Chondrocyte (in vitro differentiated cells): ENCODE measurements around the gene FBXL17. TPM values are rescaled to one million over a fixed set of nuclear protein-coding genes. Genes with fewer than 3 reads are reported as not detected.

Experiments
- DNase-seq: peaks from one replicate; pipeline ENCODE4 v3.0.0; 2021; ENCODE audit warnings: mixed read lengths, low spot score
- H3K27ac Mint-ChIP-seq: one replicate; pipeline ENCODE4 v1.8.0; 2021; ENCODE audit warnings: mild to moderate bottlenecking, moderate library complexity, mixed read lengths; ENCODE audit not compliant: unreplicated experiment
- H3K27me3 Mint-ChIP-seq: 2 replicates; pipeline ENCODE4 v1.8.0; 2021; ENCODE audit warnings: low read depth, mixed read lengths
- H3K36me3 Mint-ChIP-seq: 2 replicates; pipeline ENCODE4 v1.8.0; 2021; ENCODE audit warnings: low read depth, mixed read lengths
- H3K4me1 Mint-ChIP-seq: 2 replicates; pipeline ENCODE4 v1.8.0; 2021; ENCODE audit warnings: low read depth, mild to moderate bottlenecking, mixed read lengths
- H3K4me3 Mint-ChIP-seq: one replicate; pipeline ENCODE4 v1.8.0; 2021; ENCODE audit warnings: mild to moderate bottlenecking, moderate library complexity, mixed read lengths; ENCODE audit not compliant: unreplicated experiment
- H3K9me3 Mint-ChIP-seq: 2 replicates; pipeline ENCODE4 v1.8.0; 2021; ENCODE audit warnings: low read depth, mixed read lengths
- CTCF ChIP-seq: fragments of 200-600 bp; sonication (generic); IDR thresholded peaks from 2 replicates; pipeline ENCODE4 v1.5.0; 2021; ENCODE audit warnings: antibody characterized with exemption, mild to moderate bottlenecking, moderate library complexity
- total RNA-seq: library from RNA; stranded (reverse); gene quantifications from 3 replicates; pipeline ENCODE4 v1.2.1, GENCODE V29; 2021

FBXL17 gene
- total RNA-seq, 1 donor from 2014 or later, result 15.3 TPM

- H3K4me1 Mint-ChIP-seq, result peaks cover 8% of the 10 kb centered on the region
- no peak overlapping the region for H3K27ac Mint-ChIP-seq
- no peaks in the 10 kb centered on the region for H3K36me3 Mint-ChIP-seq
- no peak for TF ChIP-seq CTCF
- no peak overlapping the region for H3K4me3 Mint-ChIP-seq
- H3K9me3 Mint-ChIP-seq, result no peaks in the 10 kb centered on the region
- H3K27me3 Mint-ChIP-seq, result no peaks in the 10 kb centered on the region
- DNase-seq, result no peak
Measured at GRCh38 chr5:107993341-107993740, 388.6 kb downstream of the FBXL17 start.

- Mint-ChIP-seq H3K27ac (no peak overlapping the region), H3K27me3 (no peaks in the 10 kb centered on the region), H3K36me3 (no peaks in the 10 kb centered on the region), H3K9me3 (no peaks in the 10 kb centered on the region), H3K4me1 (no peaks in the 10 kb centered on the region), H3K4me3 (no peak overlapping the region)
- DNase-seq, result no peak
- TF ChIP-seq CTCF, result no peak
Measured at GRCh38 chr5:107990881-107991810, 390.8 kb downstream of the FBXL17 start.

GRCh38 chr5:107985144-107985543 lies 396.8 kb downstream of the FBXL17 start:
- H3K27me3 Mint-ChIP-seq, result no peaks in the 10 kb centered on the region
- no peaks in the 10 kb centered on the region for H3K36me3 Mint-ChIP-seq
- H3K27ac Mint-ChIP-seq, result no peak overlapping the region
- H3K4me3 Mint-ChIP-seq, result no peak overlapping the region
- peaks cover 3% of the 10 kb centered on the region for H3K4me1 Mint-ChIP-seq
- H3K9me3 Mint-ChIP-seq, result no peaks in the 10 kb centered on the region
- TF ChIP-seq CTCF, result no peak
- DNase-seq, result no peak

- no peak overlapping the region for H3K27ac Mint-ChIP-seq
- no peak for DNase-seq
- no peaks in the 10 kb centered on the region for H3K9me3 Mint-ChIP-seq
- no peak for TF ChIP-seq CTCF
- H3K27me3 Mint-ChIP-seq, result no peaks in the 10 kb centered on the region
- no peak overlapping the region for H3K4me3 Mint-ChIP-seq
- H3K36me3 Mint-ChIP-seq, result no peaks in the 10 kb centered on the region
- H3K4me1 Mint-ChIP-seq, result peaks cover 3% of the 10 kb centered on the region
Measured at GRCh38 chr5:107982703-107983425, 399.0 kb downstream of the FBXL17 start.

- no peaks in the 10 kb centered on the region for H3K27me3 Mint-ChIP-seq
Measured at GRCh38 chr5:107980923-107981692, 400.8 kb downstream of the FBXL17 start.

More at GRCh38 chr5:107980923-107981692, 400.8 kb downstream of the FBXL17 start:
- Mint-ChIP-seq H3K36me3 (no peaks in the 10 kb centered on the region), H3K27ac (no peak overlapping the region), H3K4me1 (peaks cover 3% of the 10 kb centered on the region), H3K4me3 (no peak overlapping the region), H3K9me3 (no peaks in the 10 kb centered on the region)
- TF ChIP-seq CTCF, result no peak
- no peak for DNase-seq
